Measurements from ENCODE around the gene GTF2F1.
A peak's percentile ranks its signal among the peaks of the same experiment; 100 is the strongest.

Gene GTF2F1

GRCh38 chr19:6340493-6341201 is 52.3 kb downstream of the GTF2F1 start:
- no peak for TF ChIP-seq EZH2 (IDR thresholded peaks at IDR 0.05)
- TF ChIP-seq FOXP2 (optimal IDR thresholded peaks at IDR 0.05; ENCODE audit: control extremely low read depth, extremely low read length, insufficient read depth): no peak
- TF ChIP-seq POLR2AphosphoS5 (IDR thresholded peaks at IDR 0.05; ENCODE audit: borderline replicate concordance, low read depth, low read length): no peak
- DNase-seq (ENCODE audit: low read depth, low spot score): no peak
- Histone ChIP-seq H3K36me3 (ENCODE audit: insufficient read depth, low read length) (no peaks in the 10 kb centered on the region), H3K9me3 (ENCODE audit: low read depth, low read length) (no peaks in the 10 kb centered on the region), H3K4me3 (no peak overlapping the region), H3K27ac (peak overlapping the region; percentile 76), H3K9ac (ENCODE audit: insufficient read length) (no peak overlapping the region)

DNA sequence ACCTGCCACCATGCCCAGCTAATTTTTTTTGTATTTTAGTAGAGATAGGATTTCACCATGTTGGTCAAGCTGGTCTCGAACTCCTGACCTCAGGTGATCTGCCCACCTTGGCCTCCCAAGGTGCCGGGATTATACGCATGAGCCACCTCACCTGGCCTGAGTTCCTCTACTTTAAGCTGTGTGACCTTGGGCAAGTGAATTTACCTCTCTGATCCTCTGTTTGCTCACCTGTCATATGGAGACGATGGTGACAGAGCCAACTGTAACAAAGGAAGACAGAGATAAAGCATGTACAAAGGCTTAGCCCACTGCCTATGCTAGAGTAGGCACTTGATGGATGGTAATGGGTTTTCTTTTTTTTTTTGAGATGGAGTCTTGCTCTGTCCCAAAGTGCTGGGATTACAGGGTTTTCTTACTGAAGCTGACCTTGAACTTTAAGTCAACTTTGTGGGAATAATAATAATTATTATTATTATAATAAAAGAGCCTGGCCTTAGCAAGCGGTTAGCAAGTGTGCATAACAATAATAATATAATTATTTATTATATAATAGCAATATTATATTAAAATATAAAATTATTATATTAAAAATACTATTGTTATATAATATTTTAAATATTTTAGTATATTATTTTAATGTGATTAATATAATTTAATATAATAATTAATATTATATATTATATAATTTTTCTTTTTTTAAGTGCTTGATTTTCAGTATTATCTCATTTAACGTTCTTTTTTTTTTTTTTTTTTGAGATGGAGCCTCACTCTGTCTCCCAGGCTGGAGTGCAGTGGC is 58.3 kb downstream of the GTF2F1 start:
- no peaks in the 10 kb centered on the region for H3K36me3 ChIP-seq (ENCODE audit: insufficient read depth, low read length)
- no peak for DNase-seq (ENCODE audit: low read depth, low spot score)
- TF ChIP-seq EZH2 (IDR thresholded peaks at IDR 0.05): no peak
- TF ChIP-seq FOXP2 (optimal IDR thresholded peaks at IDR 0.05; ENCODE audit: control extremely low read depth, extremely low read length, insufficient read depth): no peak
- TF ChIP-seq POLR2AphosphoS5 (IDR thresholded peaks at IDR 0.05; ENCODE audit: borderline replicate concordance, low read depth, low read length): no peak
- no peaks in the 10 kb centered on the region for H3K9me3 ChIP-seq (ENCODE audit: low read depth, low read length)
- H3K27ac ChIP-seq: no peak overlapping the region
- no peak overlapping the region for H3K4me3 ChIP-seq
- H3K9ac ChIP-seq (ENCODE audit: insufficient read length): no peak overlapping the region

DNA sequence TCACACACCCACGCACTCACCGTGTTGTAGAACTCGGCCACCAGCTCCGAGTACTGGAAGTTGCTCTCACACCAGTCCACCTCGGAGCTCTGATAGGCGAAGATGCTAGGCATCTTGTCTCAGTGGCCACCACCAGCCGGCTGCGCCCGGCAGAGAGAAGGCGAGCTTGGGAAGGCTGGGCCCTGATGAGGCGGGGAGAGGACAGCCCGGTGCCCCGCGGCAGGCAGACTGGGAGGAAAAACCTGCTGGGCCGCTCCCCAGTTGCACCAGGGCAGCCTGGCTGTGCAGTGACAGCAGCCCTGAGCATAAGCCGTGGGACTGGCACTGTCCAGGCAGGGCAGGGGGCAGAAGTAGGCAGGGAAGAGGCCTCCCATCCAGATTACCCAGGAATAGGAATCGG is 59.5 kb downstream of the GTF2F1 start, which contains the start of gene ACER1:
Gene ACER1, minus strand, starts transcription at position 174 of the 400 bp plus-strand sequence. Its CDS starts 61 bp downstream, at position 113.
- Histone ChIP-seq H3K27ac (no peak within 1 kb of the TSS), H3K36me3 (ENCODE audit: insufficient read depth, low read length) (no peaks in the 10 kb centered on the region), H3K9me3 (ENCODE audit: low read depth, low read length) (no peaks in the 10 kb centered on the region), H3K4me3 (no peak within 1 kb of the TSS), H3K9ac (ENCODE audit: insufficient read length) (no peak within 1 kb of the TSS)
- TF ChIP-seq FOXP2 (optimal IDR thresholded peaks at IDR 0.05; ENCODE audit: control extremely low read depth, extremely low read length, insufficient read depth): no peak
- TF ChIP-seq POLR2AphosphoS5 (IDR thresholded peaks at IDR 0.05; ENCODE audit: borderline replicate concordance, low read depth, low read length): no peak
- no peak for TF ChIP-seq EZH2 (IDR thresholded peaks at IDR 0.05)
- DNase-seq (ENCODE audit: low read depth, low spot score): no peak

Data from SK-N-MC (cell line).